HG02884 (cell line): ENCODE data around the gene TEKT3.

Experiments
- ATAC-seq: cut with Tn5 transposase; IDR thresholded peaks from one replicate; pipeline ENCODE4 v1.9.1; 2021; ENCODE audit warnings: mild to moderate bottlenecking, moderate library complexity; ENCODE audit not compliant: unreplicated experiment

The TEKT3 gene

GRCh38 chr17:15350777-15351477 is 9.5 kb upstream of the TEKT3 start:
- ATAC-seq: no peak

GRCh38 chr17:15349119-15349518 is 7.7 kb upstream of the TEKT3 start:
- ATAC-seq: no peak

- ATAC-seq: no peak
Measured at GRCh38 chr17:15348021-15348420, 6.6 kb upstream of the TEKT3 start.

- no peak for ATAC-seq
Measured at GRCh38 chr17:15346066-15346595, 4.7 kb upstream of the TEKT3 start.

GRCh38 chr17:15343749-15344148 is 2.4 kb upstream of the TEKT3 start:
- no peak for ATAC-seq

GRCh38 chr17:15342460-15342859 is 1.1 kb upstream of the TEKT3 start:
- ATAC-seq: no peak

GRCh38 chr17:15341966-15342365 is 569 bp upstream of the TEKT3 start:
- no peak for ATAC-seq

- ATAC-seq: no peak
Measured at GRCh38 chr17:15340966-15341365, 431 bp downstream of the TEKT3 start.

GRCh38 chr17:15335446-15335845 is 6.0 kb downstream of the TEKT3 start:
- ATAC-seq: no peak

- ATAC-seq: no peak
Measured at GRCh38 chr17:15334266-15334665, 7.1 kb downstream of the TEKT3 start.

- no peak for ATAC-seq
Measured at GRCh38 chr17:15332338-15332737, 9.1 kb downstream of the TEKT3 start.

- ATAC-seq: no peak
Measured at GRCh38 chr17:15323131-15323530, 18.3 kb downstream of the TEKT3 start.

- no peak for ATAC-seq
Measured at GRCh38 chr17:15321556-15322251, 19.7 kb downstream of the TEKT3 start.

GRCh38 chr17:15319452-15320010 is 21.9 kb downstream of the TEKT3 start:
- no peak for ATAC-seq

- ATAC-seq: no peak
Measured at GRCh38 chr17:15311996-15312395, 29.4 kb downstream of the TEKT3 start.

- ATAC-seq: no peak
Measured at GRCh38 chr17:15309793-15310192, 31.6 kb downstream of the TEKT3 start.

- no peak for ATAC-seq
Measured at GRCh38 chr17:15309236-15309635, 32.2 kb downstream of the TEKT3 start.

- ATAC-seq: no peak
Measured at GRCh38 chr17:15308758-15309157, 32.6 kb downstream of the TEKT3 start.

- ATAC-seq: no peak
Measured at GRCh38 chr17:15307710-15308111, 33.7 kb downstream of the TEKT3 start.

GRCh38 chr17:15303851-15304250 is 37.5 kb downstream of the TEKT3 start:
- no peak for ATAC-seq

- ATAC-seq: no peak
Measured at GRCh38 chr17:15303268-15303667, 38.1 kb downstream of the TEKT3 start.

- no peak for ATAC-seq
Measured at GRCh38 chr17:15301845-15302244, 39.6 kb downstream of the TEKT3 start.
